Measurements from ENCODE around the gene PIEZO1.

Gene PIEZO1

DNA sequence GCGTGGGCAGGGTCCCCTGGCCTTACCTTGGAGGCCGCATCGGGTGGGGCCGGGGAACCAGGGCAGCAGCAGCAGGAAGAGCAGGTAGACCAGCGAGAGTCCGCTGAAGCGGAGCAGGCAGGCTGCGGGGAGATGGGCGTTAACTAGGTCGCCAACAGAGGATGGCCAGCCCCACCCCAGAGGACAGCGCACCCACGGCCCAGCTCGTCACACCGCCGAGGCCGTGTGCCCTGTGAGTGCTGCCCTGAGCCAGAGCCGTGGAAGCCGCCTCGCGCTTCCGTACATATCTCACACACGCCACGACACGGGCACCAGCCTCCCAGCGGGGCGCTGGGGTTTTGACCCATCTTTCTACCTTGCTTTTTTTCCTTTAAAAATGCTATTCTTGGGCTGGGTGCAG is 35.7 kb downstream of the PIEZO1 start:
- no peak for DNase-seq (ENCODE audit: low read depth in 2 of 2)

DNA sequence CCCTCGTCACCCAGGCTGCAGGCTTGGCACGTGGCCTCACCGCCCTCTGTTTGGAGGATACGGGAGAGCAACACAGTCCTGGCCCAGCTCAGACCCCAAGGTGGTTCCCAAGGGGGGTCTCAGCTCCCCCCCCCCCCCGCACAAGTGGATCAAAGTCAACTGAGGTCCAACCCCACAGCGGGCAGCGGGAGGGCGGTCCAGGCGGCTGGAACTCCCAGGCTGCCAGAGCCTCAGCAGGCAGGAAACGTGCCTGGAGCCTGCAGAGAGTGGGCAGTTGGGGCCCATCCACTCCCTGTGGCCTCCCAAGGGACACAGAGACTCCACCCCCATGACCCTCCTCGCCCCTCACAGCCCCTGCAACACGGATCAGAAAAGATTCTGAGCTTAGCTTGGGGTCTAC is 36.7 kb downstream of the PIEZO1 start:
- DNase-seq (ENCODE audit: low read depth in 2 of 2) = no peak

DNA sequence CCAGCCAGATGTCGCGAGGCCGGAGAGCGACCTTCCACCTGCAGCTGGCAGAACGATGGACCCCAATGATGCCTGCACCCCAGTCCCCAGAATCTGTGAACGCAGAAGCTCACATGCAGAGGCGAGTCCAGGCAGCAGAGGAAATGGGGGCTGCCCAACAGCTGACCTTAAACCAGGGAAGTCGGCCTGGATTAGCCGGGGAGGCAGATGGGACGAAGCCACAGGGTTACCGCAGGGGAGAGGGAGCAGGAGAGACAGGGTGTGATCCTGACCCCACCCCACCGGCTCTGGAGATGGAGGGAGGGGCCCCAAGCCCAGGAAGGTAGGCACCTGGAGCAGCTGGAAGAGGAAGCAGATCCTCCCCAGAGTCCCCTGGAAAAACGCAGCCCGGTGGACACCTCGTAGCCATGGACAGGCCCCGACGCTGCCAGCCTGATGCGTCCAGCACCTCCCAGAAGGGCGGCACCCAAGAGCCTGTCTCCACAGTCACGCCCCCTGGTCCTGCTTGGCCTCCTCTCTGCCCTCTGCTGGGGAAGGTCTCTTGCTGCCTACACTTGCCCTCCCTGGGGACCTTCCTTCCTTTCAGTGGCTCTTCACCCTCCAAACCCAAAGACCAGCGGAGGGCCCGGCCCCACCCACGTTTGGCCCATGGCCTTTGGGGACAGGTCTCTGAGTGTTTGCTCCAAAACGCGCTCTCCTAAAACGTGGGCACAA is 37.3 kb downstream of the PIEZO1 start:
- no peak for DNase-seq (ENCODE audit: low read depth in 2 of 2)

DNA sequence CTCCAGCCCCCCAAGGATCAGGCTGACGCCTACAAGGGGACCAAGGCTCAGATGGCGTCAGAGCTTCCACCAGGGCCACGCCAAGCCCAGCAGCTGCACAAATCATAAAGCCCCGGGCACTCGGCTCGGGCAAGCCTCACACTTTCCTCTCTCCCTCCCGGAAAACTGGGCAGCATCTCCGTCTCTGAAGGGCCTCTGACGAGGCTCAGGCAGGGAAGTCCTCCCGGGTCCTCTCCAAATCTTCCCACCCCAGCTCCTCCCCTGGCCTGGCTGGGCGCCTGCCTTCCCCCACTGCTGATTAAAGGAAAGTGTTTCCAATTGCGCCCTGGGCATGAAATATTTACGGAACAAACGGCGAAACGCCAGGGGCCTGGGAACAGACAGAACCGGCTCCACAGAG is 38.5 kb downstream of the PIEZO1 start:
- DNase-seq (ENCODE audit: low read depth in 2 of 2) = no peak

DNA sequence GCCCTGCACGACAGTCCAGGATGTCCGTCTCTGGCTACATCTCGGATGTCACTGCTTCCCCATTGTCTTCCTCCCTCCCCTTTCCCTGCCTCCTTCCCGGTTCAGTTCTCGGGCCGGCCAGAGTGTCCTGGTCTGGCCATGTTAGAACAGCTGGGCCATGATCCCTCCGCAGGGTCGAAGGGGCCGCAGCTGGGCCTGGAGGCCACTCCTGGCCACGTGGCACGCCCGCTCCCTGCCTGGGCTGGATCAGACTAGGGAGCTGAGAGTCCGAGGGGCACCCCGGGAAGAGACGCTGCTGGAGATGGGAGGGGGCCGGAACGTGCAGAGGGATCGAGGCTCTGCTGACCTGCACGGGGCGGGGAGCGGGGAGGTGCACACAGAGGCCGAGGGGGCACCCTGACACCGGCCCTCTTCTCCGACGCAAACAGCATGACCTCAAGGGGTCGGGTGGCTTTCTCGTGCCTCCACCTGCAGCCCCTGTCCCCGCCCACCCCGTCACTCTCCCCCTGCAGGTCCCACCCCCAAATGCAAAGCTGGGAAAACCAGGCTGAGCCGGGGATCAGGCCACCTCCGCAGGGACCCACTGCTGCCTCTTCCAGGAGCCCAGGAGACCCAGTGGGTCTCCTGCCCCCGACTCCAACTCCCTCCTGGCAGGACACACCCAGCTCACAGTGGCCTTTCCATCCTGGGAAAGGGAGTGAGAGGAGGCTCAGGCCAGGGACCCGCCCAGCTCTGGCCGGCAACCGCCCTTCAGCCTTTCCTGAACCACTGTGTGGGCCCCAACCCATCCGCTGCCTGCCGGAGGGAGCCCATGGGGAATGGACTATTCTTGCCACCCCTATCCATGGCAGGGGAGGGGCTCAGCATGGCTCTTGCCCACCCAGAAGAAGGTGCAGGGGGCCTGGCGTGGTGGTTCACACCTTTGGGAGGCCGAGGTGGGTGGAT is 40.2 kb downstream of the PIEZO1 start:
- no peak for DNase-seq (ENCODE audit: low read depth in 2 of 2)

DNA sequence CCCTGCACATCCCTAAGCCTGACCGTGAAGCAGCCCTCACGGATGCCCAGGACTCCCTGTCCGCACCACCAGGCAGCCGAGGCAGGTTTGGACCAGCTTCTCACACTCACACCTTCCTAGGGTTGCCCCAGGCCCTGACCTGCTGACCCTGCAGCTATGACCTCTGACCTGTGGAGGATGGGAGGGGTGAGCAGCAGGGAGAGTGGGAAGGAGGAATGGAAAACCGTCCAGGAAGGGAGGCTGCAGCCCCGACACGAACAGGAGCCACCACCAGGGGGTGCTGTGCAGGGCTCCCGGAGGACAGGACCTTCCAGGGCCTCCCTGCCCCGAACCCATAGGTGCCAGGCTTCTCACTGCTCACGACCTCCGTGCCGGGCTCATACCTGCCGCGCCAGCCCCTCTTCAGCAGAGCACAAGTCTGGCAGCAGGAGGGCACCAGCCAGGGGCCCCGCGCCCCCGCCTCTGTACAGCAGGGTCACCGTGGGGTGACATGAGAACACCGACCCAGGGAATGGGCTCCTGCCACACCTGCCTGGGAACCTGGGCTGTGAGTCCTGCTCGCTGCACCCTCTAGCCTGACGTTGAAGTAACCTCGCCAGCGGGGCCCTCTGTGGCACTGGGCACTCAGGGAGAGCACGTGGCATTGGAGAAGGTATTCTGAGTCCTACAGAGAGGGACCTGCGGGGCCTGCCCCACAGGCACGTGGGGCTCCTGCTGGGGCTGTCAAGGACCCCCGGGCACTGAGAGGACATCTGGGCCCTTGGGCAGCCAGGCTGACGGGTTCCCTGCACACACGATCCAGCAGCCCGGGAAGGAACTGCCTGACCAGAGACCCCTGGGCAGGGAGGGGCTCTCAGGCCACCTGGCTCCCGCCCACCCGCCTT is 41.1 kb downstream of the PIEZO1 start:
- peak; percentile 75 to 76 for DNase-seq (ENCODE audit: low read depth in 2 of 2)

DNA sequence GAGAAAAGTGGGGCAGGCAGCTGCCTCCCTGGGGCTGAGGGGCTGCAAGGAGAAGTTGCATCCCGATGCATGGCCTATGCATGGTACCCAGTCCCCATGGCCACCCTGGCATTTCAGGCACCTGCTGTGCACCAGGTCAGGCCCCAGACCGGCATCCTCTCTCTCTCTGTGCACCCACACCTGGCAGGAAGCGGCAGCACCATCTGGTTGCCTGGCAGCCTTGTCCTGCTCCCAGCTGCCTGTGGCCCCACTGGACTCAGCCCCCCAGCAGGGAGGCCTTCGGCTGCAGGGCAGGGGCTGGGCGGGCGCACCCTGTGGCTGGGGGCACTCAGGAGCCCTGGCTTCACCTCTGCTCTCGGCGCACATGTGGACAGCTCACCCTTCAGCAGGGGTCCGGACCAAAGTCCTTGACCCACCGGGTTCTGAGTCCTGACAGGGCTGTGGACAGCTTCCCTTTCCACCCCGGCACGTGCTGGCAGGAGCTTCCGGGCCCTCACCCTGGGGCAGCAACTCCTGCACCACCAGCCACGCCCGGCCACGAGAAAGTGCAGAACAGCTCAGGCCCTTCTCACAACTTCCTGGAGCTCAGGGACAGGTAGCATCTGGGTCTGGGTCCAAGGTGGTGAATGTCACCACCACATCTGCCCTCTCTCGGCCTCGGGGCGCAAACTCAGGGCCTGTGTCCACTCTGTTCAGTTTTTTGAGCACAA is 42.0 kb downstream of the PIEZO1 start:
- DNase-seq (ENCODE audit: low read depth in 2 of 2) = no peak

DNA sequence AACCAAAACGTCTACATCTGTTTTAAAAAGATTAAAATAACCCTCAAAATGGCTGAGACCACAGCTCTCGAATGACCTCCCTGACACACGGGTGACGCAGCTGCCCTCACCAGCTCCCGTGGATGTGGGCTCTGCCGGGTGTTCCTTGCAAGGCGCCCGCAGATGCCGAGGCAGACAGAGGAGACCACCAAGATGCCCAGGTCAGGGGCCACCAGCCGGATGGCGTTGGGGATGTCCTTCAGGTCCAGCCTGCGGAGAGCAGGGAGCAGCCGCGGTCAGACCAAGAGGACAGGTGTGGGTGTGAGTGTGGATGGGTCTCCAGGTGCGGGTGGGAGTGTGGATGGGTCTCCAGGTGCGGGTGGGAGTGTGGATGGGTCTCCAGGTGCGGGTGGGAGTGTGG is 43.7 kb downstream of the PIEZO1 start:
- no peak for DNase-seq (ENCODE audit: low read depth in 2 of 2)

DNA sequence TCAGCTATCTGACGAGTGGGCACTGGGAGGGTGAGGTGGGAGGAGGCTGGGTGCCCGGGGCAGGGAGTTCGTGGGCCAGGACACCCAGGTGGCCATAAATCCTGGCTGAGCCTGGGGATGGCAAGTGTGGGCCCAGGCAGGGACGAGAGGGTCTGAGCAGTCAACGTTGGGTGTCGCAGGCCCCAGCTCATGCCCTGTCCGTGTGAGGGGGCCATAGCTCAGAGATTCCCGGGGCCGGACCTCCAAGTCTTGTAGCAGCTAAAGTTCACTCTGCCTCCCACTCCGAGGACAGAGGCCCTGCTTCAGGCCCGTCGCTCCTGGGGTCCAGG is 44.3 kb downstream of the PIEZO1 start:
- no peak for DNase-seq (ENCODE audit: low read depth in 2 of 2)

DNA sequence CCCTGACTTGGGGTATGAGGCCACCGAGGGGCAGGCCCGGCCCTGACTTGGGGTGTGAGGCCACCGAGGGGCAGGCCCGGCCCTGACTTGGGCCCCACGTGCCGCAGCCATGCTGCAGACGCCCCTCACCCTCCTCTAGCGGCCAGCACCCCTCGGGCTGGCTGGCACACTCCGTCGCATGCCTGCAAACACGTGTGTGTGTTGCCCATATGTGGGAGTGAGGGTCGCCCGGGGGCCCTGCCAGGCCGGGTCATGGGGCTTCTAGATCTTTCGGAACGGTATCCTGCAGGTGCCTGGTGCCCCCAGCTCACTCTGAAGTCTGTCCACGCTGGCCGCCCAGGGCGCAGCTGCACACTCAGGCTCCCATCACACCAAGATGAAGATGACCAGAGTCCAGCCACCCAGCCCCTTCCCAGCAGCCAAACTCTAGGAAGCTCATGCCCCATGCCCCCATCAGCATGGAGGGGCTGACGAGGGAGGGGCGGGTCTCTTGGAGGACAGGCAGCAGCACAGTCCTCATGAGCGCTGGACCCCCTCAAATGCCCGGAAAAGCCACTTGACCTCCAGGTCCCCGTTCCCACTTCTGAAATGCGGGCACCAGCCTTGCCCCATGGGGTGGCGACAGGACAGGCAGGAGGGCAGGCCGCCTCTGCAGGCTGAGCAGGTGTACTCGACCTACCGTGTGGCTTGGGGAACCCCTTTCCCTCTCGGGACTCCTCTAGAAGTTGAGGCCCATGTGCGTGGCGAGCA is 44.9 kb downstream of the PIEZO1 start:
- no peak for DNase-seq (ENCODE audit: low read depth in 2 of 2)

DNA sequence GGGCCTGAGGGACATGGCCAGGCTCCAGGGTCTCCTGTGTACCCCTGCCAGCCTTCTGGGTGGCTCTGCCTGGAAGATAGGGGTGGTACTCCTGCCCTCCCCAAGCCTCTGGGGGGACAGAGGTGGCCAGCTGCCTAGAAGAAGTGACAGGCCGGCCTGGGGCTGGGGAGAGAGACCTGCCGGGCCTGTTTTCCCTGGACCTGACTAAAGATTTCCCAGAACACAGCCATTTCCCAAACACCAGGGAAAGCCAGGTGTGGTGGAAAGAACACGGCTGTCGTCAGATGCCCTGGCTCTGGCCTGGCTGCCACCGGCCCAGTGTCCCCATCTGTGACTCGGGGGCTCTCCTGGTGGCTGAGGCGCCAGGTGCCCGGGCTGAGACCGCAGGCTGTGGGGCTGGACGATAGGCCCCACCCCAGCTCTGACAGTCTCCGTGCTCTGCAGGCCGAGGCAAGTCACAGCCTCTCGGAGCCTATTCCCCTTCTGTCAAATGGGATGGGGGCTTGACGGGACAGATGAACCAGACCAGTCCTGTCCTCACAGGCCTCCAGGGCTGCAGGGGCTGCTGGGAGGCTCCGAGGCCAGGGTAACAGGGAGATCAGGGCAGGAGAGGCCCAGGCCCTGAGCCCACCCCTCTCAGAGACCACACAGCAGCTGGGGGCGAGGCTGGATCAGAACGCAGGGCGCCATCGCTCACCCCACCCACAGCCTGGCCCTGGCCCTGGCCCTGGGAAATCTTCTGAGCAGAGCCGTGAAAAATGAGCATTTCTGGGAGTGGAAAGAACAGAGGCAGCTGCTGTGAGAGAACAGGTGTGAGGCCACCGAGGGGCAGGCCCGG is 45.7 kb downstream of the PIEZO1 start:
- no peak for DNase-seq (ENCODE audit: low read depth in 2 of 2)

DNA sequence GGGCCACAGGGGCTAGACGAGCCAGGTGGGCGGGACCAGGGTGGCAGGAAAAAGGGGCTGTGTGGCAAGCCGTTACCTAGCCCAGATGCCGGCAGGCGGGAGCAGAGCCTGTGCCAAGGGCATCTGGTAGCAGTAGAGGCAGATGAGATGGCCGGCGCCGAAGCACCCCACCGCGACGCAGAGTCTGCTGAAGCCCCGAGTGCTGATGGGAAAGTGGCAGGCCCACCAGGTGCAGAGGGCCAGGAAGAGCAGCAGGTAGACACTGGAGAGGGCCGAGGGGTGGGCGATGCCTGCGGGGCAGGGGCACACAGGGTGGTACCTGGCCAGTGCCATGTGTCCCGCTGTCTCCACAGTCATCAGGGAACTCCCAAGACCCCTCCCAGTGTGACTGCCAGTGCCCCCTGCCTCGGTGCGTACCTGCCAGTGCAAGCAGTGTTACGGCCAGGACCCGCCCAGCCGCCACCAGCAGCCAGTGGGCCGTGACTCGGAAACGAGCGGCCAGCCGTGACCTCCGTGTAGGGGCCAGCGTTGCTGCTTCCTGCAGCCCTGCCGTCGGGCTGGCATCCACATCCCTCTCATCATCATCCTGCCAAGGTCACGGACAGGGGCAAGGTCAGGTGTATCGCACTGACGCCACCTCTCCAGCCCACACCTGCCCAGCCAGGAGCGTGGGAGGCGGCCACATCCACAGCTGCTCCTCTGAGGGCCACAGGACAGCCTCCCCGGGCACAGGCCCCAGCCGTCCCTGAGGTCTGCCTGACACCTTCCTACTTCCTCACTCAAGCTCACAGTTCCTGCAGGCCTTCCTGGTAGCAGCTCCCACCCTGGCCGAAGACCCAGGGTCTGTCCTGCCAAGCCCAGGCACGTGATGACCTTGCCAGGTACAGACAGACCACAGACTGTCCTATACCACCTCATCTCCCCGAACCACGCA is 46.6 kb downstream of the PIEZO1 start:
- DNase-seq (ENCODE audit: low read depth in 2 of 2) = no peak

DNA sequence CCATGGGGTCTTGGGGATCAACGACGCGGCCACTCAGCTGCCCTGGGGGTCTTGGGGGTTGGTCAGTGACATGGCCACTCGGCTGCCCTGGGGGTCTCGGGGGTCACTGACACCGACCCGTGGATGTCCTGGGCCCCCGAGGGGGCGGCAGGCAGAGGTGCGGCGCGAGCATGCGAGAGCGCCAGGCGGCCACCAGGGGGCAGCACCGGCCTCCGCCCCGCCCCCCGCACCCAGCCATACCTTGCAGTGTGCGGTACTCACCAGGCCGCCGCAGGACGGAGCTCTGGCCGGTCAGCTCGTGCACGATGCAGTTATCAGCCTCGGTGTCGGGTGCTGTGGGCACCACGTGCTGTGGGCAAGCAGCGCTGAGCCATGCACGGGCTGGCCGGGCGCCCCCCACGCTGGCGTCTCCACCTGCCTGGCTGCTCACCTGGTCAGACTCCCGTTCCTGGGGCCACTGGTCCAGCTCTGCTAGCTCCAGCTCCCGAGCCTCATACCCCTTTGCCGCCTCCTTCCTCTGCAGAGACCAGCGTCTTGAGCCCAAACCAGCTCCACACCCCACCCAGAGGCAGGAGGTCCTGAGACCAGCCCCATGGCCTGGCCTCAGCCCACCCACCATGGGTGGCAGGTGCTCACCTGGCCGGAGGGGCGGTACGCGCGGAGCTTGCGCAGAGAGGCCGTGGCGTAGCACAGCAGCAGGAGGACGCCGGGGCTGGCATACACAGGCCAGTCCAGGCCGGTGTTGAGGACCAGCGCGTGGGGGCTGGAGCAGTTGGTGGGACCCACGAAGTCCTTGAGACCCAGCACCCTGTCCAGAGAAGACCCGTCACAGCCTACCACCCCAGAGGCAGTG is 47.5 kb downstream of the PIEZO1 start:
- DNase-seq (ENCODE audit: low read depth in 2 of 2) = peak; percentile 63 to 75

DNA sequence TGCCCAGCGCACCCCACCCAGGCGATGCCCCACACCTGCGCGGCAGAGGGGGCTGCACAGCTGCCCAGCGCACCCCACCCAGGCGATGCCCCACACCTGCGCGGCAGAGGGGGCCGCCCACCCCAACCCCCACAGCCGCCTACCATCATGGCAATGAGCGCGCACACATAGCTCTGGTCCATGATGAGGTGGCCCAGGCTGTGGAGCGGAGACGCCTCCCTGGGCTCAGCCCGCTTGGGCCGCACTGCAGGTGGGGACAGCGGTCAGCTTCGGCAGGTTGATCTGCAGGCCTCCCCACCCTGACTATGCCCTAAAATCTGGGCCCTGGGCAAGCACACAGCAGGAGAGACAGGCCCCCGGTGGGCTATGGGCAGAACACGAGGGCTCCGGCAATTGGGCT is 48.5 kb downstream of the PIEZO1 start:
- no peak for DNase-seq (ENCODE audit: low read depth in 2 of 2)

DNA sequence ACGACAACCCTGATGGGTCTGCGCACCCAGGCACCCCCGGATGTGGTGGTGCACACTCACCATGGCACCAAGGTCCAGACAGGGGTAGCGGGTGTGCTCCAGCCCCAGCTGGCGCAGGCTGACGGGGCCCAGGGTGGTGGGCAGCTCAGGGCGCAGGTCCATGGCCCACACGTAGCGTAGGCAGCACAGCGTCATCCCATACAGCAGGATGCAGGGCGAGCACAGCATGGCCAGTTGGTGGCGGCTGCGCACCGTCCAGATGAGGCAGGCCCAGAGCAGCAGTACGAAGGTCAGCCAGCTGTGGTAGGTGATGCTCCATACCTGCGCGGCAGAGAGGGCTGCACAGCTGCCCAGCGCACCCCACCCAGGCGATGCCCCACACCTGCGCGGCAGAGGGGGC is 48.9 kb downstream of the PIEZO1 start:
- no peak for DNase-seq (ENCODE audit: low read depth in 2 of 2)

DNA sequence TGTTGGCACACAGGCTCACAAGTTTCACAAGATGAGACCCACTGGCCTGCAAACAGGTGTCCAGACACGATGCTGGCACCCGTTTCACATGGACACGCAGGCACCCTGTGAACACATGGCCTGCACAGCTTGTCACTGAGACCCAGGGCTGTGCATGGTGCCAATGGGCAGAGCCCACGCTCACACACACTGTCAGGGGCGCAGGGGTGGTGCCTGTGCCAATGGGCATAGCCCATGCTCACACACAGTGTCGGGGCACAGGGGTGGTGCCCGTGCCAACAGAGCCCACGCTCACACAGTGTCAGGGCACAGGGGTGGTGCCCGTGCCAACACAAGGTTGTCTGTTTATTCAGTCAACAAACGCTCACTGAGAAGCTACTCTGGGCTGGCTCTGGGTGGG is 49.4 kb downstream of the PIEZO1 start:
- DNase-seq (ENCODE audit: low read depth in 2 of 2) = no peak

DNA sequence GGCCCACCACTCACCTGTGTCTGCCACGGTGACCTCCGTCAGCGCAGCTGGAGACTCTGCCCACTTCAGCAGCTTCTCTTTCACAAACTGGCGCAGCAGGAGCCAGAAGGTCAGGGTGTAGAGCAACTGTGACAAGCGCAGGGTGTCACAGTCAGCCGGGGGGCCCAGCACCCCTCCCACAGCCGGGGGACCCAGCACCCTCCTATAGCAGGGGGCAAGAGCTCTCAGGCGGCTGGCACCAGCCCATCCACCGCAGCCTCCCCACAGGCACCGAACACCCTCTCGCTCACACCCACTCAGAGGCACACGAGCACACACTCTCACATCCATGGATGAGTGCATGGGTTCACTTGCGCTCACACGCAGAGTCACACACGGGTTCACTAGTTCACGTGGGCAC is 49.9 kb downstream of the PIEZO1 start:
- no peak for DNase-seq (ENCODE audit: low read depth in 2 of 2)

DNA sequence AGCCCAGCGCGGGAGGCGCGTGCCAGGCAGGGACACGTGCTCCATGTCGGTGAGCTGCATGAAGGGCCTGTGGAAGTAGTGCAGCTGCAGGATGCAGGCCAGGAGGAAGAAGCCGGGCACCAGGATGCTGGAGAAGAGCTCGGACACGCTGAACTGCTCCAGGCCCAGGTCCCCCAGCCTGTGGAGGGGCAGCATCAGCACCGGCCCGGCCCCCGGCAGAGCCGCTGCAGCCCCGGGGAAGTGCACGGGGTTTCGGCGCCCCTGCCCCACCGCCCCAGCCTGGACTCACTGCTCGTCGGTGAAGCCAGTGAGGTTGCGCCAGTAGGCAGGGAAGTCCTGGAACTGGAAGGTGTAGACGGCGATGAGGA is 50.7 kb downstream of the PIEZO1 start:
- DNase-seq (ENCODE audit: low read depth in 2 of 2) = no peak

All from stimulated activated CD4-positive, alpha-beta T cell treated with anti-CD3 and anti-CD28 coated beads, Interleukin-1b, Interleukin-23, amount 100 ng/mL, for 4 hours (primary cell).